HG02763 (cell line): Measurements from ENCODE around the gene GARNL3.

Experiments used
- ATAC-seq: cut with Tn5 transposase; IDR thresholded peaks from one replicate; pipeline ENCODE4 v1.9.1; 2021; ENCODE audit warnings: mild to moderate bottlenecking, moderate library complexity; ENCODE audit not compliant: unreplicated experiment

GARNL3 gene

DNA sequence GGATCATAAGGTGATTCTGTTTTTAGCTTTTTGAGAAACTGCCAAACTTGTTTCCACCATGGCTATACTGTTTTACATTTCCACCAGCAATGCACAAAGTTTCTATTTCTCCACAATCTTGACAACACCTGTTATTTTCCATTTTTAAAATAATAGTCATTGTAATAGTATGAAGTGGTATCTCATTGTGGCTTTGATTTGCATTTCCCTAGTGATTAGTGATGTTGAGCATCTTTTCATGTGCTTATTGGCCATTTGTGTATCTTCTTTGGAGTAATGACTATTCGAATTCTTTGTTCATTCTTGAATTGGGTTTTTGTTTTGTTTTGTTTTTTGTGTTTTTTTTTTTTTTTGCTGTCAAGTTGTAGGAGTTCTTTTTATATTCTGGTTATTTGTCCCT lies 4.9 kb downstream of the GARNL3 start:
- ATAC-seq, result no peak

DNA sequence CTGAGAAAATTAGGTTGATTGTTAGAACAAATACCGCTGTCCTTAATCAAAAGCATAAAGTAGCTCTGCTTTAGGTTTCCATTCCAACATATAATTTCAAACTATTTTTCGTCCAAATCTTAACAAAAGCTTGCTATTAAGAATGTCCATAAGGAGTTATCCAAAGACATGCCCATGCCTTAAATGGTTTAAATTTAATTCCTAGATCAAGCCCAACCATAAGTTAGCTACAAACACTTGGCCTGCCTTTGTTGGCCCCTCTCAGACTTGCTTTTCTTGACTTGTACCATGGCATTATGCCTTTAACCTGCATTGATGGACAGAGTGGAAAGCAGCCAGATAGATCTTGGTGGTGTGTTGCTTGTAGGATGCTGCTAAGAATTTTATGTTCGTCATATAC lies 8.8 kb downstream of the GARNL3 start:
- ATAC-seq, result no peak

DNA sequence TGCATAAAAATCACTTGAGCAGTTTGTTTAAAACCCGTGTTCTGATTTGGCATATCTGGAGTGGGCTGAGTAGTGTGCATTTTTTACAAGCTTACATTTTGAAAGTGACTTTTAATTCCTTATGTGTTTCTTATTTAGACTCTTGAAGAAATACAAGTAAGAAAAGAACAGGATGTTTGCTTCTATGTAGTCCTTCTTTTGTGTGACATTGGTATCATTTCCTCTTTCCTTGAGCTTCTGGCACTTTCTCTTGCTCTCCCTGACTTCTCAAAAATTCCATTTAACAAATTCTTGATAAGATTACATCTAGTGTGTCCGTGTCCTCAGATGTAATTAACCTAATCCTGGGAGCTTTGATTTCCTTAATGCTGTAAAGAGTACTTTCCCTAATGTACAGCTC lies 12.5 kb downstream of the GARNL3 start:
- no peak for ATAC-seq

DNA sequence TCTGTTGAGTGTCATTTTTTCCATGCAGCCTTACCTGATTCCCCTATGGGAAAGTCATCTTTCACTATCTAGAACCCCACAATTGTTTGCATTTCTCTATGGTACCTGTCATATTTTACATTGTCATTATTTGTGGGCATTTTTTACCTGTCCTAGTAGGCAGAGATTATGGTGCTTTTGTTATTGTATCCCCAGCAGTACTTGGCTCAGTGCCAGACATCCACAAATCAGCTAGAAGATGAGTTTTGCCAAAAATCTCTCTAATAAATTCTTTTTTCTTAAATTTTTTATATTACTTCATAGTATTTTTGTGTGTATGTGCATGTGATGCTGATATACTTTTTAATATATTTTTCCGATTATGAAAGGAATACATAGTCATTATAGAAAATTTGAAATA lies 13.2 kb downstream of the GARNL3 start:
- no peak for ATAC-seq

DNA sequence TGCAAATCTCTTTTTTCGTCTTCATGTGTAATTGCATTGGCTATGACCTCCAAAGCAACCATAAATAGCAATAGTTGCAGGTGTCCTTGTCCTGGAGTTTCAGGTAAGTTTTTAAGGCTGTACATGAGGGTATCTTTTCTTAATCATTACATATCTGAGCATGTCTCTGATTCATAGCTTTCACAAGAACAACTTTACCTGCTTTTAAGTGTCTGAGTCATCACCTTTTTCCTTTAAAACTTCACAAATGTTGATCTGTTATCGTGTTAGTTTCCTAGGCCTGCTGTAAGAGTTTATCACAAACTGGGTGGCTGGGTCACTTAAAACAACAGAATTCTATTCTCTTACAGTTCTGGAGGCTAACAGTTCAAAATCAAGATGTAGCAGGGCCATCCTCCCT lies 13.8 kb downstream of the GARNL3 start:
- ATAC-seq, result no peak

DNA sequence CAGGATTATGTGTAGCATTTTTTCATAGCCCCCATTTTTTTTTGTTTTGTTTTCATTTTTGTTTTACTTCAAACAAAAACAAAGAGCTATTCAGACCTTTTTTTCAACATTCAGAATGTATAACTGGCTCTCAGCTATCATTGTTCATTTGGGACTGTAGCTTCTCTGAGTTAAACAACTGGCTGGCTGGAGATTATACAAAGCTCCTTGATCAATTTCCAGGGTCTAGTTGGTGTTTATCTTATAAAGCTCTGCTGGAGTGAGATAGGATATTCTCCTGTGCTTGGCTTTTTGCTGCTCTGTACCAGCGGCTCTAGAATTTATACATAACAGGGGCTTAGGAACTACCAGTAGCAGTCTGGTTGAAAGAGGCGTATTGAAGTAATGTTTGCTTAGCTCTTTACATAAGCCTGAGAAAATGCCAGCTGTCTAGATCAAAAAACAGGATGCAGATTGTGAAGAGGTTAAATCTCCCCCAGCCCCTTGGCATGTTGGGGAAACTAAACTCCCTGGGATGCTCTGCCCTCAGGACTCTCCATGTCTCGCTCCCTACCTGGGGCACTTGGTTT lies 15.2 kb downstream of the GARNL3 start:
- ATAC-seq, result no peak

DNA sequence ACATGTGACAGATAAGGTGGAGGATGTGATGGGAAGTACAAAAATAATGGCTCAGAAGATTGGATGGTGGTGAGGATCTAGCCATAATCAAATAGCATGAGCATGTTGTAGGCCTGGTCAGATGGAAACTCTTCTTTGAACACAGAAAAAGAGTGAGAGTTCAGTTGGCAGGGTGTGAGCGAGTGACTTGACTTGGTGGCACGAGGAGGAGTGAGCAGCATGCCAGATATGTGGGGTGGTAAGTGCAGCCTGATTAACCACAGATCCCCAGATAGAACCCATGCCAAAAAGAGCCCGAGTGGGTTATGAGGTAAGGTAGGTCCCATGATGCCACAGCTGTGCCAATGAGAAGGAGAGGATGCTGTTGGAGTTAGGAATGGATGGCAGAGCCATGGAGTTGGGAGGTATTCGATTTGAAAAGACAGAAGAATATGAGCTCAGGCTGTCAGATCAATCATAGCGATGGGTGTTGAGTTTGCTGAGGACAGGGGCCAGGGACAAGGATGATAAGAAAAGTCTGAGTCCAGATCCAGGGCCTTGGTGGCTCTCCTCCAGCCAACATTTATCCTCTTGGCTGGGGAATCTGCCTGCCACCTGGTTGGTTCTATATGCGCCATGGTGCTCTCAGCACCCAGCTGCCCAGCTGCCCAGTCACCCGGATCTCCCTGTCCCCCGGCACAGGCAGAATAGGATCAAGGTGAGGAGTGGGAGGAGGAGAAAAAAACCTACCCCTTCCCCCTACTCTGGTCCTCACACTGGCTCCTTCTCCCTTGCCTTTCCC lies 16.5 kb downstream of the GARNL3 start:
- no peak for ATAC-seq

DNA sequence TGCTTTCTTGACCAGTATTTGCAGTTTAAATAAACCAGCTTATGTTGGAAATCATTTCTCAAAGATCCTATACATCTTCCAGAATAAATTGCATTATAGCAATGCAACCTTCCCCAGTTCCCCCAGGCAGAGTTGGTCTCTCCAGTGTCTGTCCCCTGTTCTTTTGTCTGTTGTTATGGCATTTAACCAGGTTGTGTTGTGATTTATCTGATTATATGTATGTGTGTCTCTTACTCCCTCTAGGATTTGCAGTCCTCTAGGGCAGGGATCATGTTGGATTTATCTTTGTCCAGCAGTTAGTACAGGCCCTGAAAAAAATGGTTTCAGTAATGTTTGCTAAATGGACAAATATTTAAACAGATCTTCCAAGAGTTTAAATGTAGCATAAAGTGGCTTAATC lies 17.3 kb downstream of the GARNL3 start:
- ATAC-seq, result no peak

DNA sequence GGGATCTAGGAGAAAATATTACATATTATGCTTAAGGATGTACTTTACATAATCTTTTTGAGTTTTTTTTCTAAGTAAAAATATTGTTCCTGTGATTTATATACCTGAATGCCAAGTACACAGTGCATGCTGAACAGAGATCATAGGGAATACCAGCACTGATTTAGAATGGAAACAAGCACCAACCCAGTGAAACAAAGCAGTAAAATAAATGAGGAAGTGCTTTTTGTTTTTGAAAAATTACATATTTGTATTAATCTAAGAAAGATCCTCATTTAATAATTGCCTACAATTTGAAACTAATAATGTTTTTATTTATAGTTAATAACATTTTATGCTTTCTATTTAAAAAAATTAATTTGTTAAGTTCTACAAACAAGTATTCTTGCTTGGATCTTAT lies 18.0 kb downstream of the GARNL3 start:
- ATAC-seq, result no peak

DNA sequence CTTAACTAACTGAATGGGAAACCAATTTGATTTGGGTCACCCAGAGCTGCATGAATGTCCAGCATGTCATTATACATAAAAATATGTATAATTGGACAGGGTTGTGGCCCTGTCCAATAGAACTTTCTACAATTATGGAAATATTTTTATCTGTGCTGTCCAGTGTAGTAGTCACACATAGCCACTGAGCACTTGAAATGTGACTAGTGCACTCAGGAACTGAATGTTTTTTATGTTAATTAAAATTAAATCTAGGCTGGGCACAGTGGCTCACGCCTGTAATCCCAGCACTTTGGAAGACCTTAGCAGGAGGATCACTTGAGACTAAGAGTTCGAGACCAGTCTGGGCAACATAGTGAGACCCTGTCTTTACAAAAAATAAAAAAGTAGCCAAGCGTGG lies 18.6 kb downstream of the GARNL3 start:
- no peak for ATAC-seq

DNA sequence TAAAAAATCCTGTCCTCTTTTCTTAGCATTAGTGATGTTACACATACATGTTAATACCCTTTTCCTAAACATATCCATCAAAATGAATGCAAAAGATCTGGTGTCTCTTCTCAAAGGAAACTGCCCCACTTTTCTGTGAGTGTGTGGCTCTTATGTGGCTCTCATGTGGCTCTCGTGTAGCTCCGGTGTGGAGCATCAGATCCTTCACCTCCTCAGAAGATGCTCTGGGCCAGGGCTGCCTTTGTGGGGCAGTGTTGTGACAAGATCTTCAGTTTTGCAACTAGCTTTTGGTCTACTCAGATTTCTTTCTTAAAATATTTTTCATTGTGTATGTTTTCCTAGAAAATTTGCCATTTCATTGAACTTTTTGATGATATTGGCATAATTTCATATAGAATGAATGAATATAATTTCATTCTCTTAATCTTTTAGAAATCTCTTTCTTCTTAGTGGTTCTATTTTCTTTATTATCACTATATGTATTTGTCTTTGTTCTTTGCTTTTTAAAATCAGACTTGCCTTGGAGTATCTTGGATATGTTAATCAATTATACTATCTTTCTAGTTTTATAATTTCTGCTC lies 19.4 kb downstream of the GARNL3 start:
- ATAC-seq, result no peak

DNA sequence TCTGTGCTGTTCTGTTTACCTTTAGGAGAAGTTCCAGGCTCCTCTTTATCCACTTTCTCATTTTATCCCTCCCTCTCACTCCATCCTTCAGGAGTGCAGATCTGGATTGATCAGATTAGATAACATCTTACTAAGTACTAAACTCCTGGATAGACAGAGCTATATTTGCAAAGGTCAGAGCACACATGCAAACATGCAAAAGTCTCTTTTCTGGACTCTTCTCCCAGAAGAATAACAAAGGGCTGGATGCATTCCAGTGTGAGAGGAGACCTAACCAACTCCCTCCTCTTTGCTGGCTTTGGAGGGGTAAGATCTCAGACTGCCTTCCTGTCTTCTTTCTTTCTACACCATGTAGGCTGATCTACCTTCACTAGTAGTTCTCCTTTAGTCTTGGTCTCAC lies 21.4 kb downstream of the GARNL3 start:
- ATAC-seq, result no peak

DNA sequence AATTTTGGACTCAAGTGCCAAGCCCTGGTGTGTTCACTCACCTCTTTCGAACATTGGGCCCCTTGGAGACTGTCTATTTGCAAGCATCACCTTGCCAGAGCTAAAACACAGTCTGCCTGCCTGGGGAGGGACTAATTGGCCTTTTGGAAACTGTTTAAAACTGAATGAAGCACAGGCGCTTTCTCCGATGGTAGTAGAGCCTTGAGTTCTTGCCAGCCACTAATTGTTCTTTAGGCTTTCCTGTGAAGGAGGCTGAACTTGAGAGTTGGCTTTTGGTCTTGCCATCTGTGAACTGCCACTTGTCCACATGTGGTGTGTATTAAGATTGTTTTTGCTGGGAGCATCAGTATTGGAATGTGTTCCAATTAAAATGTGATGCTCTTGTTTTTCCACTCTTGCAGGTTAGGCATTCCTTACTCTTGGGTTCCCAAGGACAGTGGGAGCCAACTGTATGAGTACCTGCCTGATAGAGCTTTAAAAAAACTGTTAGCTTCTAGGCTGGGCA lies 26.0 kb downstream of the GARNL3 start:
- ATAC-seq, result no peak

DNA sequence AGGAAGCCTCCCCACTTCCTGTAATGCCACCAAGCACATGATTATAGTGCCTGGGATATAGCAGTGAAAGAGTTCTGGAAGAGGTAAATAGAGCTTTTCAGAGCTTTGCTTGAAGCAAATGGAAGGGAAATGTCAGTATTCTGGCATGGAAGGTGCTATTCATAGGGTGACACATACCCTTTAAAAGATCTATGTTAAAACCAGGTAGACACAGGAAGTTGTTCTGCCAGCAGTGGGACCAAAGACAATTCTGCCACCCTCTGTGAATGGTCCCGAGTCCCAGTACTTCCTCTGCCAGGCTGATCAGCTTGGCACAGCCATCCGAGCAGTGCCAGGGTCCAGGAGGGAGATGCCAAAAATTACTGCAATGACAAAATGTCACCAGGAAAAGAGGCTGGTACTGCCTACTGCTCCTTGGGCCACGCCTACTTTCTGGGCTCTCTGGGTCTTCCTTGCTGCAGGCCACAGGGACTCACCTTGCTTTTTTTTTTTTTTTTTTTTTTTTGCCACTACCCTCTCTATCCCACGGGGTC lies 26.7 kb downstream of the GARNL3 start:
- no peak for ATAC-seq

DNA sequence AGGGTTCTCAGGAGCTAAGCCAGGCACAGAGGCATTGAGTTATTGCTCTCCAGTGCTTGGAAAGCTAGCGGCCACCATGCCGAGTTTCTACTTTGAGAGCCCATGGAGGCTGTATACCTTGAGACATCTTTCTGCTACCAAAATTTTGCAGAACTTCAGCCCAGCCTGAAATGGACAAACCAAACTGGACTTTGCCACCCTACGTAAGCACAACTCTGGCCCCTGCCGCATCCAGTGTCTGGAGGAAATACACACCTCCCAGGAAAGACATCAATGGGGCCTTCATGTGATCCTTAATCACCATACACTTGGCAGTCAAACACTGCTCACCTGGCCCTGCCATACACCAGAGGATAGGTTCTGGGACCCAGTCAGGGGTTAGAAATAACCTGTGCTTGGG lies 27.8 kb downstream of the GARNL3 start:
- no peak for ATAC-seq

DNA sequence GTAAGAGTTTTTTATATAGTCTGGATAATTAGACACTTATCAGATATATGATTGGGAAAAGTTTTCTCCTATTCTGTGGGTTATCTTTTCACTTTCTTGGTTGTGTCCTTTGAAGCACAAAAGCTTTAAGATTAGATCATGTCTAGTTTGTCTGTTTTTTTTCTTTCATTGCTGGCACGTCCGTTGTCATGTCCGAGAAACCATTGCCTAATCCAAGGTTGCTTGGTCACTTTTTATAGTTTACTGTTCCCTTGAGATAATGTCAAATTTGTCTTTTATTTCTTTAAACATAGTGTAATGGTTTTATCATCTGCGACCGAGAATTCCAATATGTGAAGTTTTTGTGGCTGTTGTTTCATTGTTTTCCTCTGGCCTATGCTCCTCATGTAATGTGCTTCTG lies 28.8 kb downstream of the GARNL3 start:
- no peak for ATAC-seq

DNA sequence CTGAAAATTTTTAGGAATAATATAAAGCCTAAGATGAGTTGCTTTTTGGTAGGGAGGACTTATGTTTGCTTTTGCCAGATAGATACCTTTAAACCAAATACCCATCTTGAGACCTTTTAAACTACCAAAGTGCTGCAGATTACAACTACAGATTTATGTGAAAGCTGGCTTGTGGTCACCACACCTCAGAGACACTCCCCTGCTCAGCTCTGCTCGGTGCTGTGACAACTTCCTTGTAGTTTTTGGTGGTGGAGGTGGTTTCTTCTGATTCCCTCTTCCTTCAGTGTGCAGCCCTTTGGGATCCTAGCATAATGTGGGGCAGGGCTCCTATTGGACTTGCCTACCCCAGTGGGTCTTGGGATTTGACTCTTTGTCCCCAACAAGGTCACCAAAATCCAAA lies 29.2 kb downstream of the GARNL3 start:
- no peak for ATAC-seq

DNA sequence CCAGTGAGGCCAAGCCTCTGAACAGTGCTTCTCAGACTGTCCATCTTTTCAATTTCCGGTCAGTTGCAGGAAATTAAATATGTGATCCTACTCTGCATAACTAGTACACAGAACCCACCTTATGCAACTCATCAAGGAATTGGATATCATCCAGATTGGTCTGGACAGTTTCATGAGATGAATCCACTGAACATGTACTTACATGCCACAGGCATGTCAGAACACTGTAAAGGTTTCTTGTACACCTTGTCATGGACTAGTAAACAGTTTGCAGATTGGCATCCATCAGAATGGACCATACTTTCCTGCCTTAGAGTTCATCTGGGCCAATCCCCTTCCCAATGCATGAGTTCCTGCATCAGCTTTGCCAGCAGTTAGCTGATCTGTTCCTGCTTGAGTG lies 30.4 kb downstream of the GARNL3 start:
- ATAC-seq, result no peak

DNA sequence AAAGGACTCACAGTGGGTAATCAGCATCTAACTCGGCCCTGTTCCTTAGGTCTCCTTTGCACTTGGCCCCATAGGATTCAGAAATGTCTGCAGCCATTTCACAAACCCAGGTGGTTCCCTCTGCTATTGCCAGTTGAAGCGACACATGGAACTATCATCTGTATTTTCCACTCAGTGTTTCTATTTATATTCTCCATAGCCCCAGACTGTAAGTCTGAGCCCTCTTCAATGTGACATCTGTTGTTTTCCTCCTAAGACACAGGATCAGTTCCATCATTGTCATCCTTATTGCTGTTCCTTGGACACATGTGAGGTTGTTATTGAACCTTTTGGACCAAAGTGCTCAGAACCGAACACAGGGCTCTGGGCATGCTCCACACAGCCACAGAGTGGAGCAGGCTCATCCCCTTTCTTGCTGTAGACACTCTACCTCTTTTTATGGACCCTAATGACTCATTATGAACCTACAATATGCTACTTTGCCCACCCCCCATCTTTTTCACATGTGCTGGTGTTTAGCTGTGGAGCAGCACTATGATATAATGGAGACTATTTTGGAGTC lies 36.4 kb downstream of the GARNL3 start:
- no peak for ATAC-seq

DNA sequence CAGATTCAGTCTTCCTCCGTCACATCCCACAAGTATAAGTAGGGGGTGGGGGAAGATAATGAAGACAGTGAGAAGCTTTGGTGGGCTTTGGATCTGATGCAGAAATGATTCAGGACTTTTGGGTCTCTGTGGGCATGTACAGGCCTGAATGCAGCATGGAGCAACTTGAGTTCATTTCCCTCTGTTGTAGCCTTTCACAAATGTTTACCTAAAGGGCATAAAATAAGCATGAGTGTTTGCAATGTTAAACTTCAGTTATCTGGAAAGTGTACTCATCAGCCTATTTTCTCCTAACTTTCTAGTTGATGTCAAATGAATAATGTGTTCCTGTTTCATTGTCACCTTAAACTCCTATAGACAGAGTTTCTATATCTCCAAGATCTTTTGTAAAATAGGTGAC lies 39.3 kb downstream of the GARNL3 start:
- no peak for ATAC-seq

DNA sequence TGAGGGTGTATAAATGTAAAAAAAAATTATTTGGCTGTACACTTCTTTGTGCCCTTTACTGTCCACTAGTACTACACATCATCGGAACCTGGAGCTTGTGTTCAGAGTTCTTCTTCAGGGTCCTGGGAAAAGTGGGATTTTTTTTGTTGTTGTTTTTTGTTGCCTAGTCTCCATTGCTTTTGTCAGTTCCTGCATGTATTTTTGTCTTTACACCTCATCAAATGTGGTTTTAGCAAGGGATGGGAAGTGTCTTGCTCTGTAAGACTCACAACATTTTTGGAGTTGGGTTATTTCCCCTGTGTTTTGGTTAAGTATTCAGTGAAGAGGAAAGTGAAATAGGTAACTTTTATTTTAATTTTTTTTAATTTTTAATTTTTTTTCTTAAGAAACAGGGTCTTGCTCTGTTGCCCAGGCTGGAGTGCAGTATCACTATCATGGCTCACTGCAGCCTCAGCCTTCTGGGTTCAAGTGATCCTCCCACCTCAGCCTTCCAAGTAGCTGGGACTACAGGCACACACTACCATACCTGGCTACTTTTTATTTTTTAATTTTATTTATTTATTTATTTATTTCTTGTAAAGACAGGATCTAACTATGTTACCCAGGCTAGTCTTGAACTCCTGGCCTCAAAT lies 40.7 kb downstream of the GARNL3 start:
- no peak for ATAC-seq
